Stimulated activated CD8-positive, alpha-beta memory T cell treated with anti-CD3 and anti-CD28 coated beads, Interleukin-7, amount 100 ng/mL, for 4 hours (primary cell): ENCODE measurements around the gene KCNAB2.
"Not testable (repeated sequence)": the region's sequence is repeated elsewhere in the genome, so short reads cannot be mapped to it uniquely, and the experiment has no call there.

ENCODE experiments used
- DNase-seq, 2 donors: peaks; one replicate each; pipeline ENCODE4 v3.0.0-alpha.2; 2020; ENCODE audit warnings: low read depth in 2 of 2

The KCNAB2 gene

GRCh38 chr1:6010554-6010953 lies 35.1 kb upstream of the KCNAB2 start:
- DNase-seq, result no peak

- DNase-seq, result no peak
These were observed 34.3 kb upstream of the KCNAB2 start for GRCh38 chr1:6011161-6011945.

- DNase-seq, result no peak
These were observed 33.8 kb upstream of the KCNAB2 start for GRCh38 chr1:6011946-6012258.

DNA sequence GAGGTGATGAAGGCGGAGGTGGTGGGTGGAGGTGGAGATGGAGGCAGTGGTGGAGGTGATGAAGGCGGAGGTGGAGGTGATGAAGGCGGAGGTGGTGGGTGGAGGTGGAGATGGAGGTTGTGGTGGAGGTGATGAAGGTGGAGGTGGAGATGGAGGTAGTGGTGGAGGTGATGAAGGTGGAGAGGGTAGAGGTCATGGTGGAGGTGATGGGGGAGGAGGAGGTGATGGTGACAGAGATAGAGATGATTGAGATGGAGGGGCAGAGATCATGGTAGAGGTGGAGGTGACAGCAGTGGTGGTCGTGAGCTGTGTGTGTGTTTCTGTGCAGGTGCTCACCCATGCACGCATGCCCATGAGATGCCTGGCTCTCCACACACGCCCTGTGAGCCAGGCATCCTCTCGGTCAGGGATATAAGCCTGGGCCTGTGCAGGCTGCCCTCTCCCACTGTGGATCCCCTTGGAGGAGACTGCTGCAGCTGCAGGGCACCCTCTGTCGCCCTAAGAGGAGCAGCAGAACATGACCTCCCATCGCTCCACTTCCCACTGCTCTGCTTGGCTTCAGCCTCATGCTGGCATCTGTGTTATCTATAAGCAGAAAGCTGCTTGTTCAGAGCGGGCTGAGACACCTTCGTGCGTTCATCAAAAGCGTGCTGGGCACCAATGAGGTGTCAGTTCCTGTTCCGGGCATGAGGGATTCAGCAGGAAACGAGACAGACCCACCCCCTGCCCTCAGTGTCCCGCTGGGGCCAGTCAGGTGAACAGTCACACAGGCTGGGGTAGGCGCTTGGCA lies 33.0 kb upstream of the KCNAB2 start:
- DNase-seq, result no peak

DNA sequence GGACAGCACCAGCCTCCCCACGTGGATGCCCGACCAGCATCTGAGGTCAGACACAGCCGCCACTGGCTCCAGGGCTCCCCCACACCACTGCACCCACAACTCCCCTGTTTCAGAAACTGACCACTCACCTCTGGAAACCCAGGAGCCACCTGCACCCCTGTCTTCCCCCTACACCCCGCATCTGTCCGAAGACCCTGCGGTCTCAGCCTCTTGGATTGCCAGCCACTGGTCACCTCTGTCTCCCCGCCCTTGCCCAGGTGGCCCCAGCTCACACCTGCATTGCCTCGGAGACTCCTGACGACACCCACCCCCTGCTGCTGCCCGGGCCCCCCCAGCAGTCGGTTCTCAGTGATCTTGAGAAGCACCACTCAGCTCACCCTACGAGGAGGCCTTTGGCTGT lies 32.2 kb upstream of the KCNAB2 start:
- no peak for DNase-seq

DNA sequence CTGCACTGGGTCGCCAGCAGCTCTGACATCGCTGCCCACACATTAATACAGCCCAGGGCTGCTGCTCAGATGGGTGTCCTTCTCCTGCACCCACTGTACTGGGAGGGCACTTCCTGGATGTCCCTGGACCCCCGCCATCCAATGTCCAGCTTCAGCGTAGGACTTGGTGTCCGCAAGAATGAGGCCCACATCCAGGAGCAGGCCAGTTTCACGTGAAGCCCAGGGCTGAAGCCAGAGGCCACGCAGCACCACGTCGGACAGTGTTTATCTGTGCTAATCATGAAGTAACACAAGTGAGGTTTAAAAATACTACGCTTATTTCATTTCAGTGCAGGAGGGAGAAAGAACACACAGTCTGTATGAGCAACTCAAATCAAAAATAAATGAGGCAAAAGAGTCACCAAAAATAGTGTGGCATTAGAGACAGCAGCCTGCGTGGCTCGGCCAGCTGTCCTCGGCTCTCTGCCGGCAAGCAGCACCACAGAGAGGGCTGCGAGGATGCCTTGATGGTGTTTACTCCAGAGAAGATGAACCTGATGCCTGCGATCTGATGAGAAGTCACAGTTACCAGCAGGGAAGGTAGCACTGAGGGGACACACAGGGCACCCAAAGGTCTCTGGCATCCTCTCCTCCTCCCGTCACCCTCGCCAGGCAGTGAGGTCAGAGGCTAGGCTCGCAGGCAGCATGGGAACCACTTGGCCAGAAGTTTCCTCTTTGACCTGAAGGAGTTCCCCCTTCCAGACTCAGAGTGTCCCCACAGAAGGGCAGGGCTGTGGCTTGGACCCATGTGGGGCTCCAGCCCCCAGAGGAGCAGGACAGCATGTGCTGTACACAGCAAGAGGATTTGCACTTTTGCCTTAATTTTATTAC lies 31.3 kb upstream of the KCNAB2 start:
- DNase-seq, result no peak

GRCh38 chr1:6016191-6016865 lies 29.4 kb upstream of the KCNAB2 start:
- DNase-seq, result no peak

GRCh38 chr1:6017654-6018053 lies 28.0 kb upstream of the KCNAB2 start:
- DNase-seq, result not testable (repeated sequence)

- DNase-seq, result no peak
These were observed 26.4 kb upstream of the KCNAB2 start for GRCh38 chr1:6019166-6019845.

GRCh38 chr1:6022193-6022592 lies 23.5 kb upstream of the KCNAB2 start:
- no peak for DNase-seq

DNA sequence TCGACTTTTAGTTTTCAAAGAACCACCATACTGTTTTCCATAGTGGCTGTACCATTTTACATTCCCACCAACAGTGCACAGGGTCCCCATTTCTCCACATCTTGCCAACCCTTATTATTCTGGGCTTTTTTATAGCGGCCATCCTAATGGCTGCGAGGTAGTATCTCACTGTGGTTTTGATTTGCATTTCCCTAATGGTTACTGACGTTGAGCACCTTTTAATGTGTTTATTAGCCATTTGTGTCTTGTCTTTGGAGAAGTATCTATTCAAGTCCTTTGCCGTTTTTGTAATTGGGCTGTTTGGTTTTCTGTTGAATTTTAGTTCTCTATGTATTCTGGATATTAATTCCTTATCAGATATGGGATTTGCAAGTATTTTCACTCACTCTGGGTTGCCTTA lies 22.3 kb upstream of the KCNAB2 start:
- DNase-seq, result no peak

GRCh38 chr1:6024376-6024775 lies 21.3 kb upstream of the KCNAB2 start:
- no peak for DNase-seq

GRCh38 chr1:6025269-6026094 lies 20.2 kb upstream of the KCNAB2 start:
- DNase-seq, result no peak

GRCh38 chr1:6026095-6026809 lies 19.4 kb upstream of the KCNAB2 start:
- peak; percentile 87 to 92 for DNase-seq

- no peak for DNase-seq
These were observed 18.1 kb upstream of the KCNAB2 start for GRCh38 chr1:6027591-6027990.

DNA sequence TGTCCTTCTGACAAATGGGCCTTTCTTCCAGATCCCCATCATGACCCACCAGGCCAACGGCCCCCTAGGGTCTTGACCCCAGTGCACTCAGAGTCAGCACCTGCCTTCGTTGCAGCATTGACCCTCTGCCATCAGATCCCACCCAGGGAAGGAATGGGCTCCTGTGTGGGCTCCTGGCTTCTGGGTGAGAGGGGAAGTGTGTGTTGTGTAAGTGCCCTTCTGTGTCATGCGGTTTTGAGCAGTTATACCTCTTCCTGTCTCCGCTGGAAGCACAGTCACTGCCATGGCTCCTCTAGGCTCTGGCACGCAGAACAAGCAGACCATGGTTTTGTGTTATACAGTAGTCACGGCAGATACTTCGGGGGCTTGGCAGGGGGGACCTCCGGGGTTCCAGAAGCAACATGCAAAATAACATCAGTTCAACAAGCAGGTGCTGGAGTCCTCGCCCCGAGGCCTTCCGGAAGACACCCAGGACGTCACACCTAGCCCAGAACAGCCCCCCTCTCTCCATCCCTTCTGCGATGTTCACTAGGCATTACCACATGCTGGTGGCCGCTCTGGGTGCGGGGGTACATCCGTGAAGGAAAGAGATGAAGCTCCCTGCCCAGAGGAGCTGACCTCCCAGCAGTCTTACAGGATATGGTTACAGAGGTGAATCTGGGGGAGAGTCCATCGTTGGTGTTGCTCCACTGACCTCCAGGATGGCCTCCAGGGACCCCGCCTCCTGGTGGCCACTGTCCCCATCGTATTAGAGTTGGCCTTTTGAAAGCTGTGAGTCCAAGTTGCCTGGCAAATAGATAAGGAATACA lies 17.4 kb upstream of the KCNAB2 start:
- peak; percentile 49 to 56 for DNase-seq

DNA sequence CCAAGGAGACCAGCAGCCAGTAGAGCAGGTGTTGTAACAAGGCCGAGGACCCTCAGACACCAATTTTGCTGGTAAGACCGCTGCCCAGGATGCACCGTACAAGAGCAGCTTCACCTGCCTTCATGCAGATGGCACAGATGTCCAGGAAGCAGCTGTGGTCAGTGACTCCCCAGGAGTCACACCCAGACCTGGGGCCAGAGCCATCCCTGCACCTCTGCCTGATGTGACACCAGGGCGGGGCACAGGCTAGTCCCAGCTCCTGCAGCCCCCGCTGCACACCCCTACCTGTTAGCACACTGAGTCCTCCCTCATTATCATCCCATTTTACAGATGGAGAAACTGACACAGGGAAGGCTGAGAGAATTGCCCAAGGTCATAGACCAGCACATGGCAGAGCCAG lies 16.3 kb upstream of the KCNAB2 start:
- no peak for DNase-seq

DNA sequence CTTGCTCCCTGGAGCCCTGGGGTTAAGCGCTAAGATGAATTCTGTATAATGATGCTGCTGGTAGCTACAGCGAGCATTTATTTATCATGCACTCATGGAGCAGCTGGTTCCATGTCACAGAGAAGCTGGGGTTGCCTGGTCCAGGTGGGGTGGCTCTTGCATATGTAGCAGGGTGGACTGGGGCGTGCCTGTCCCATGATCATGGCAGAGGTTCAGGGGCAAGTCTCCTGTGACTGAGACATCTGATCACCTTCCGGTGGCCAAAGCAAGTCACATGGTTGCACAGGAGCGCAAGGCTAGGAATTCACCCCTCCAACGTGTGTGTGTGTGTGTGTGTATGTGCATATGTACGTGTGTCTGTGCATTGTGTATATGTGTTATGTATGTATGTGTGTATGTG lies 15.6 kb upstream of the KCNAB2 start:
- no peak for DNase-seq
